ENCODE data around the gene ALDH3B2. TPM values are rescaled to one million over a fixed set of nuclear protein-coding genes. Genes with fewer than 3 reads are reported as not detected.

The ALDH3B2 gene
- total and polyA plus RNA-seq, 2 of the 8 experiments (the other 6 are each of a cell fraction or from before 2014, with no cell fraction given), result not detected

GRCh38 chr11:67613313-67613959, 61.0 kb downstream of the ALDH3B2 start:
- Histone ChIP-seq H2BK12ac (ENCODE audit: low read depth, low read length) (no peak overlapping the region), H4K8ac (ENCODE audit: extremely low read depth, insufficient read depth, low read length) (peak overlapping the region; percentile 74), H3K4me3 (ENCODE audit: extremely low read depth in 1 of 4, insufficient read depth in 2 of 4, low read depth in 3 of 4, low read length in 4 of 4) (no peak overlapping the region; a peak in 1 of 8 replicates), H4K5ac (ENCODE audit: insufficient read length, low read depth, low read length) (no peak overlapping the region), H3K4ac (replicated peaks; ENCODE audit: insufficient read length, low read depth, low read length) (no peak overlapping the region), H3K36me3 (ENCODE audit: control insufficient read depth in 2 of 4, insufficient read depth in 4 of 4, low read length in 3 of 4) (peaks cover 5 to 19% (median 12%) of the 10 kb centered on the region in 4 experiments; a peak in 7 of 8 replicates), H3K23me2 (ENCODE audit: low read depth, low read length) (peaks cover 4% of the 10 kb centered on the region; the same call in 1 of the 2 replicates), H2BK5ac (ENCODE audit: low read depth, low read length) (0 out of 2 replicates have a peak overlapping the region, but pooled peaks have one; percentile 60), H3K79me2 (ENCODE audit: control insufficient read depth in 1 of 2, insufficient read depth in 2 of 2, low read length in 2 of 2) (no peaks in the 10 kb centered on the region), H3K9me3 (ENCODE audit: insufficient read depth in 2 of 2, low read depth in 1 of 2, low read length in 1 of 2) (no peaks in the 10 kb centered on the region), H3K4me1 (replicated peaks in 1 of 4; ENCODE audit: control insufficient read depth in 3 of 4, insufficient read depth in 4 of 4, low read length in 3 of 4) (peaks cover 13 to 36% (median 31%) of the 10 kb centered on the region in 4 experiments), H3K23ac (ENCODE audit: insufficient read length) (no peak overlapping the region), H4K20me1 (replicated peaks in 1 of 2; ENCODE audit: control insufficient read depth in 1 of 2, insufficient read depth in 2 of 2, low read length in 2 of 2) (peaks cover 0 to 6% of the 10 kb centered on the region in 2 experiments), H3K4me2 (ENCODE audit: insufficient read depth in 1 of 2, low read depth in 2 of 2, low read length in 2 of 2) (peak overlapping the region; percentile 15 to 57; a peak in 3 of 4 replicates), H4K91ac (replicated peaks; ENCODE audit: insufficient read length, low read length) (peak overlapping the region; percentile 38), H2AFZ (ENCODE audit: low read length) (no peak overlapping the region), H2AK5ac (ENCODE audit: low read depth, low read length) (peak overlapping the region; percentile 86; the same call in 1 of the 2 replicates), H3K18ac (ENCODE audit: extremely low read depth, low read length) (no peak overlapping the region; the same call in 1 of the 2 replicates), H2BK20ac (ENCODE audit: low read length) (0 out of 2 replicates have a peak overlapping the region, but pooled peaks have one; percentile 13), H2BK120ac (replicated peaks; ENCODE audit: low read depth, low read length) (no peak overlapping the region), H3K27me3 (replicated peaks in 1 of 4; ENCODE audit: control insufficient read depth in 3 of 4, extremely low read depth in 1 of 4, insufficient read depth in 3 of 4, low read length in 3 of 4) (peaks cover 0 to 10% (median 5%) of the 10 kb centered on the region in 4 experiments; a peak in 6 of 7 replicates), H3K27ac (ENCODE audit: low read depth, low read length) (no peak overlapping the region), H3K56ac (replicated peaks; ENCODE audit: insufficient read length, low read depth, low read length) (no peak overlapping the region), H3K9ac (replicated peaks in 1 of 4; ENCODE audit: extremely low read depth in 1 of 4, low read depth in 3 of 4, low read length in 3 of 4) (no peak overlapping the region; a peak in 1 of 7 replicates), H3K79me1 (ENCODE audit: low read depth, low read length) (no peaks in the 10 kb centered on the region), H2BK15ac (ENCODE audit: low read length) (peak overlapping the region; percentile 72; the same call in 1 of the 2 replicates), H3K14ac (ENCODE audit: insufficient read length) (no peak overlapping the region)
- CTCF ChIA-PET (ENCODE audit: partially characterized antibody), result interaction anchor here (0.6 to 7.3 kb wide), 26 partner anchors 9 to 115 kb away, joined by 3 to 117 read pairs (median 3); partner anchors contain the start of genes GSTP1 and NUDT8
- POLR2A ChIA-PET (ENCODE audit: partially characterized antibody), result interaction anchor here (0.6 to 10.7 kb wide), 6 partner anchors 9 to 356 kb away, joined by 3 to 194 read pairs (median 4); partner anchors contain the start of genes GSTP1 and NUDT8
- DNase-seq (ENCODE audit: low read depth in 1 of 2, low spot score in 2 of 2) (no peak), FAIRE-seq (no peak)
- 82% methylated on average over 14 of the region's 17 CpGs; no CpG with 5 or more reads in 1 of the 2 experiments for WGBS, 2 experiments (ENCODE audit: extremely low coverage in 1 of 2, insufficient coverage in 1 of 2, insufficient read length in 1 of 2, insufficient replicate concordance in 2 of 2, low coverage in 1 of 2, low lambda C conversion rate in 2 of 2, missing lambda C conversion rate in 1 of 2)
- TF ChIP-seq ATF2 (IDR thresholded peaks at IDR 0.05; ENCODE audit: low read length) (no peak), POLR2AphosphoS5 (IDR thresholded peaks at IDR 0.05; ENCODE audit: low read depth, low read length) (no peak; the same call in 1 of the 2 replicates), SIN3A (conservative IDR thresholded peaks at IDR 0.05 in 1 of 2, IDR thresholded peaks at IDR 0.05 in 1 of 2; ENCODE audit: low read depth in 1 of 2, low read length in 2 of 2) (no peak), TCF12 (IDR thresholded peaks at IDR 0.05; ENCODE audit: low read depth, low read length) (no peak), TAF1 (IDR thresholded peaks at IDR 0.05; ENCODE audit: low read depth, low read length) (no peak), BACH1 (IDR thresholded peaks at IDR 0.05; ENCODE audit: low read length) (no peak), ATF3 (IDR thresholded peaks at IDR 0.05; ENCODE audit: insufficient read depth, low read depth, low read length) (no peak), PHF8 (conservative IDR thresholded peaks at IDR 0.05; ENCODE audit: low read depth, low read length) (no peak), MAX (IDR thresholded peaks at IDR 0.05) (no peak)

Data from H1 (cell line).